RCC 7860 (cell line): Measurements from ENCODE around the gene PAQR4.
"Not testable (repeated sequence)": the region's sequence is repeated elsewhere in the genome, so short reads cannot be mapped to it uniquely, and the experiment has no call there.

ENCODE experiments used
- DNase-seq: peaks from one replicate; pipeline ENCODE4 v3.0.0-alpha.2; 2015; ENCODE audit warnings: low spot score
- FAIRE-seq: peaks from 2 replicates; lab custom pipeline; 2012; peaks lifted over from hg19 to GRCh38; lab: Jason Lieb, UNC

PAQR4 gene

DNA sequence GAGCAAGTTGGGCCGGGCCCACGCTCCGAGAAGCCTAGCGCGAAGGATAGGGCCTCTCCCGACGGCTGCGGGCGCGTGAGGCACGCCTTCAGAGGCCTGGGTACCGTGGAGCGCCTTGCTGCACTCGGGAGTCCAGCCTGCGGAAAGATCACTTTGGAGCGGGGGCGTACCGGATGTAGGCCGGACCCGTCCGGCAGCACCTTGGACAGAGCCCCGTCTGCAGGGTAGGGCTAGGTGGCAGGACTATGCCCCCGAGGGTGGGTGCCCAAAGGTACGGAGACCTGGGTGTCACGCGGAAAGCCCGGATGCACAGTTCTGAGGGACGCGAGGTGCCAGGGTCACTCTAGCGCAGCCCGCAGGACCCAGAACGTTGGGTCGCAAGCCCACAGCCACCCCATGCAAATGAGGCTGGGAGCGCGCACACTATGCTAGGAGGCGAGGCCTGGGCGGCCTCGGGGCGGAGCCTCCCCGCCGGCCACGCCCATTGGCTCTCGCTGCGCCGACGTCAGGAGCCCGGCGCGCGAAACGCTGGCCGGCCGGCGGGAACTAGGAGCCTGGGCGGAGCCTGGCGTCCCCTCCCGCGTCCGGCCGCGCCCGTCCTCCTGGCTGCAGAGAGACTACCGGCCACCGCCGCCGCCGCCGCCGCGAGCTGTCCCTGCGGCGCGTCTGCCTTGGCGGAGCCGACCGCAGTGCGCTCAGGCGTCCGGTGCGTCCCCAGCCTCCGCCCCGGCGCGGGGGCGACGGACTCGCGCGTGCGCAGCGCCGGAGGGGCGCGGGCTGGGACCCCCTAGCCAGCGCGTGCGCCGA is at the start of gene PAQR4:
Gene PAQR4 (plus strand): TSS at position 611 of the 807 bp plus-strand sequence. CDS start 327 bp downstream, outside the sequence.
- FAIRE-seq (no peak), DNase-seq (peak; percentile 81)

DNA sequence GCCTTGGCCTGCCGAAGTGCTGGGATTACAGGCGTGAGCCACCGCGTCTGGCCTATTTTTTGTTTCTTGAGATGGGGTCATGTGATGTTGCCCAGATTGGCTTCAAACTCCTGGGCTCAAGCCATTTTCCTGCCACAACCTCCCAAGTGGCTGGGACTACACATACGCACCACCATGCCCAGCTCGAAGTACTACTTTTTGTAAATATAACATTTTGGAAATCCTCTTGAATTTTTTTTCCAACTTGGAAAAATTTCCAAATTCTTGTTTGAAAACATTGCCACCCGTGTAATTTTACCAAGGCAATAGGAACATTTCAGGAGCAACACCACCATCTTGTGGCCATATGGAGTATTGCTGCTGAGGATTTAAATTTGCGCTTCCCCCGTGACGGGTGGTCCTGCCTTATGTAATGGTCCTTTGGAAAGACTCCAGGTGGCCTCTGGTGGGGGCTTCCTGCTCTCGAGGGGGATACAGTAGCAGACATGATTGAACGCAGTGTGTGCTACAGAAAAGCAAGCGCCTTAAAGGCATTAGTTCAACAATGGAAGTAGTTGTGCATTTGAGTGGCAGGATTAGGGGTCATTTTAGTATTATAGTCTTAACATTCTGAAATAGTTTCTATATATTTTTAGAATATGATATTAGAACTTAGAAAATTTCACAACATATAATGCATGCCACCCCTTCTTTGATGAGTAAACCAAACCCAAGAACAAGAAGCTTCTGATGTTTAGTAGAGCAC is 49.5 kb upstream of the PAQR4 start:
- FAIRE-seq: peak; percentile 18
- peak; percentile 31 for DNase-seq

GRCh38 chr16:2923481-2923880 is 45.7 kb upstream of the PAQR4 start:
- DNase-seq (no peak), FAIRE-seq (no peak)

- FAIRE-seq: no peak
Observed at GRCh38 chr16:2924901-2925755, 44.0 kb upstream of the PAQR4 start.

DNA sequence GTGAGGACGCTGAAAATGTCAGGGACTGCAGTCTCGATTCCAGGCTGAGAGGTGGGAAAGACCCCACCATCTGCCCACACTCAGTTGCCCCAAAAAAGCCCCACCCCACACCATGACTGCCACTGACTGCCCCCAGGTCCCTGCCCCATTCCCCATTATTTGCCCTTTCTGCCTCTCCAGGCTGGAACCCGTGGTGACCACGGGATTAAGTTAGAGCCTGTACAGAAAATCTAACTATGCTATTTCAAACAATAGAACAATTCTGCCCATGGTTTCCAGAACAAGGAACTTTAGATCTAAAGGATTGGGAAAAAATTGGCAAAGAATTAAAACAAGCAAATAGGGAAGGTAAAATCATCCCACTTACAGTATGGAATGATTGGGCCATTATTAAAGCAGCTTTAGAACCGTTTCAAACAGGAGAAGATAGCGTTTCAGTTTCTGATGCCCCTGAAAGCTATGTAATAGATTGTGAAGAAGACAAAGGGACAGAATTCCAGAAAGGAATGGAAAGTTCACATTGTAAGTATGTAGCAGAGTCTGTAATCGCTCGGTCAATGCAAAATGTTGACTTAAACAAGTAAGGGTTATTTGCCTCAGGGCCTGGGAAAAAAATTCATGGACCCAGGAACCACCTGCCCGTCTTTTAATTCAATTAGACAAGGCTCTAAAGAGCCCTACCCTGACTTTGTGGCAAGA is 43.0 kb upstream of the PAQR4 start:
- DNase-seq (no peak), FAIRE-seq (no peak)

More at GRCh38 chr16:2924901-2925755, 44.0 kb upstream of the PAQR4 start:
- no peak for DNase-seq

DNA sequence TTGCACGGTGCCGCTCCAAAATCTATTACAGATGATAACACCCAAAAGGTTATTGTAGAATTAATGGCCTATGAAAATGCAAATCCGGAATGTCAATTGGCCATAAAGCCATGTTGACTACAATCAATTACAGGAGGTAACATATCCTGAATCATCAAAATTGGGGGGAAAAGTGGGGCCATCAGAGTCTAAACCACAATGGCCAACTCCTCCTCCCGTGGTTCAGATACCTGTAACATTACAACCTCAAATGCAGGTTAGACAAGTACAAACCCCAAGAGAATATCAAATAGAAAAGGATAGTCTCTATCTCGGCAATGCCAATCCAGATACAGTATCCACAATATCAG is 42.5 kb upstream of the PAQR4 start:
- no peak for FAIRE-seq
- DNase-seq: no peak

DNA sequence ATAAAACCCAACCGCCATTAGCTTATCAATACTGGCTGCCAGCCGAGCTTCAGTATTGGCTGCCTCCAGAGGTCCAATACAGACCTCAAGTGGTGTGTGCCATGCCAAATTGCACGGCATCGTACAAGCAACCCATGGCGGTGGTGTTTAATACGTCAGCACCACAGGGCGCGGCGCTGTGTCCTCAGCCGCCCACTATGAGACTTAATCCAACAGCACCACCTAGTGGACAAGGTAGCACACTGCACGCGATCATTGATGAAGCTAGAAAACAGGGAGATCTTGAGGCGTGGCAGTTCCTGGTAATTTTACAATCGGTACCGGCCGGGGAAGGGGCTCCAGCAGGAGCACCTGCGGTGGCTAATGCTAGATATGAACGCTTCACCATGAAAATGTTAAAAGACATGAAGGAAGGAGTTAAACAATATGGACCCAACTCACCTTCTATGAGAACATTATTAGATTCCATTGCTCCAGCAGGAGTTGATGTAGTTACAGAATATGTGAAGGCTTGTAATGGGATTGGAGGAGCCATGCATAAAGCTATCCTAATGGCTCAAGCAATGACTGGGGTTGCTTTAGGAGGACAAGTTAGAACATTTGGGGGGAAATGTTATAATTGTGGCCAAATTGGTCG is 42.0 kb upstream of the PAQR4 start:
- FAIRE-seq: no peak
- DNase-seq: peak; percentile 64

- FAIRE-seq, DNase-seq: not testable (repeated sequence)
Observed at GRCh38 chr16:2928151-2928550, 41.0 kb upstream of the PAQR4 start.

DNA sequence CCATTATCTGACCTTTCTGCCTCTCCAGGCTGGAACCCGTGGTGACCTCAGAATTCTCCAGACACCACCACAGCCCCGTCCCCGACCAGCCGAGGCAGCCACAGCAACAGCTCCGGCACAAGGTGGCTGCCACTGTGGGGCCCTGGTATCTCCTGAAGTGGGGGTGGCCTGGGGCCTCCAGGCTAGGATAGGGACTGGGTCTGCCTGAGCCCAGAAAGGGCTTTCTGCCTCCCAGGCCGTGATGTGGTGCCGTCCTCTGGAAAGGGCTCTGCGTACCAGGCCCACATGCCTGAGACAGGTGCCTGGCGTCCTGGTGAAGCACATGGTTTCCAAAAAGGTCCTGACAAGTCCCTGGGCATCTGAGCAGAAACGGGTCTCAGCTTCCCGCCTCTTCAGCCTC is 40.4 kb upstream of the PAQR4 start:
- no peak for FAIRE-seq

GRCh38 chr16:2929693-2930092 is 39.5 kb upstream of the PAQR4 start:
- FAIRE-seq: no peak
- no peak for DNase-seq

More for the DNA sequence above, 40.4 kb upstream of the PAQR4 start:
- DNase-seq: no peak

- DNase-seq: no peak
- FAIRE-seq: no peak
Observed at GRCh38 chr16:2930236-2930635, 38.9 kb upstream of the PAQR4 start.

- FAIRE-seq, DNase-seq: not testable (repeated sequence)
Observed at GRCh38 chr16:2931231-2931914, 37.8 kb upstream of the PAQR4 start.

DNA sequence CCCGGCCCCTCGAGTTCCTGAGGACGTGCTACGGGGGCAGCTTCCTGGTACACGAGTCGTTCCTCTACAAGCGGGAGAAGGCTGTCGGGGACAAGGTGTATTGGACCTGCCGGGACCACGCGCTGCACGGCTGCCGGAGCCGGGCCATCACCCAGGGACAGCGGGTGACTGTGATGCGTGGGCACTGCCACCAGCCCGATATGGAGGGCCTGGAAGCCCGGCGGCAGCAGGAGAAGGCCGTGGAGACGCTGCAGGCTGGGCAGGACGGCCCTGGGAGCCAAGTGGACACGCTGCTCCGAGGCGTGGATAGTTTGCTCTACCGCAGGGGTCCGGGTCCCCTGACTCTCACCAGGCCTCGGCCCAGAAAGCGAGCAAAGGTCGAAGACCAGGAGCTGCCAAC is 36.0 kb upstream of the PAQR4 start:
- no peak for DNase-seq
- no peak for FAIRE-seq

- no peak for FAIRE-seq
- DNase-seq: no peak
Observed at GRCh38 chr16:2933701-2934100, 35.4 kb upstream of the PAQR4 start.

DNA sequence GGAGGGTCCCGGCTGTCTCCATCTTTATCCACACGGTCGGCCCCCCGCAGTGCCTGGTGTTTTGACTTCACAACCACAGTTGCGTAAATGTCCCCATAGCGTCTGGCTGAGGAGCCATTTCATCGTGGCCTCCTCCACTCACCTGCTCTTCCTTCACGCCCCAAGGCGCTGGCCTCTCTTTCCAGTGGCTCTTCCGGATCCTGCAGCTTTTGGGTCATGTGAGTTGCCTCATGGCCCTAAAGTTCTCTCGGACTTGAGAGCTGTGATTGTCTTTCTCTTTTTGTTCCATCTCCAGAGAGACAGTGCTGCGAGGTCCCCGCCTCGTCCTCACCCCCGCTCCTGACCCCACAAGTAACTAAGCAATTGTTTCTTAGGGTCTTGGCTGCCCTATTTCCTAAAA is 34.7 kb upstream of the PAQR4 start:
- DNase-seq (no peak), FAIRE-seq (no peak)

- DNase-seq (no peak), FAIRE-seq (no peak)
Observed at GRCh38 chr16:2936436-2937011, 32.6 kb upstream of the PAQR4 start.

DNA sequence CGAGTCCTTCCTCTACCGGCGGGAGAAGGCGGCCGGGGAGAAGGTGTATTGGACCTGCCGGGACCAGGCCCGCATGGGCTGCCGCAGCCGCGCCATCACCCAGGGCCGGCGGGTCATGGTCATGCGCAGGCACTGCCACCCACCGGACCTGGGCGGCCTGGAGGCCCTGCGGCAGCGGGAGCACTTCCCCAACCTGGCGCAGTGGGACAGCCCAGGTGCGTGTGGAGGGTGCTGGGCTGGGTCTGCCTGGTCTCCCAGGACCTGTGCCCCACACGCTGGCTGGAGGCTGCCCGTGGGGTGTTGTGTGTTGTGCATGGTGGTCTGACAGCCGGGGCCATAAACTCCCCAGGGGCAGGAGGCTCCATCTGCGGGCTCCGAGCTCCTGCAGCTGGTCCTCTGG is 32.0 kb upstream of the PAQR4 start:
- FAIRE-seq (no peak), DNase-seq (no peak)

DNA sequence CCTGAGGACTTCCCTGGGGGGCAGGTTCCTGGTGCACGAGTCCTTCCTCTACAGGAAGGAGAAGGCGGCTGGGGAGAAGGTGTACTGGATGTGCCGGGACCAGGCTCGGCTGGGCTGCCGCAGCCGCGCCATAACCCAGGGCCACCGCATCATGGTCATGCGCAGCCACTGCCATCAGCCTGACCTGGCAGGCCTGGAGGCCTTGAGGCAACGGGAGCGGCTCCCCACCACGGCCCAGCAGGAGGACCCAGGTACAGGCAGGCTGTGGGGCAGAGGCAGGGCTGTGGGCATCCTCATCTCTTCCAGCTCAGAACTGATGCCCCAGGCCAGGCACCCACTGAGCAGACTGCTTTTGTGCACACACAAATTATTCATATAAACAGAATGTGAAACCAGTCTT is 30.9 kb upstream of the PAQR4 start:
- DNase-seq: no peak
- no peak for FAIRE-seq

DNA sequence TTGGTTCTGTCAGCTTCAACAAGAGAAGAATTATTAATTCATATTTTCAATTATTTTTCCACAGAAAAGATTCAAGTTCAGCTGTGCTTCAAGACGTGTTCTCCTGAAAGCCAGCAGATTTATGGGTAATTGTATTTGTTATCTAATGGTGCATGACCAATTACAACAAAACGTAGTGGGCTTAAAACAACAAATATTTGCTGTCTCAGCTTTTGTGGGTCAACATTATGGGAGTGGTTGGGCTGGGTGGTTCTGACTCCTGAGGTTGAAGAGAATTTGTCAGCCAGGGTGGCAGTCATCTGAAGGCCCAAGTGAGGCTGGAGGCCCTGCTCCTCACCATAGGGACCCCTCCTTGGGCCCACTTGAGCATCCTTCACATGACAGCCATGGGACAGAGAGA is 29.2 kb upstream of the PAQR4 start:
- no peak for DNase-seq
- no peak for FAIRE-seq
